Esophagus squamous epithelium (tissue), 5 donors: ENCODE results near the gene NCOR1. TPM values are rescaled to one million over a fixed set of nuclear protein-coding genes. Genes with fewer than 3 reads are reported as not detected.
A peak's percentile ranks its signal among the peaks of the same experiment; 100 is the strongest.

ENCODE experiments used
- DNase-seq: peaks from one replicate; lab custom pipeline; 2025; lab: John Stamatoyannopoulos, UW
- H3K27ac ChIP-seq, 4 donors: fragments of 200-600 bp; sonication (generic); one replicate each; pipeline ENCODE4 v1.5.1; 2016 to 2019; ENCODE audit warnings: mild to moderate bottlenecking in 1 of 4
- H3K27me3 ChIP-seq, 4 donors: fragments of 200-600 bp; sonication (generic); 1 replicate in 3 of 4; 2 replicates in 1 of 4; pipeline versions ENCODE4 v1.5.1 to v1.6.0; 2017 to 2021; ENCODE audit warnings: antibody characterized with exemption in 1 of 4
- H3K36me3 ChIP-seq, 3 donors: fragments of 200-600 bp; sonication (generic); one replicate each; pipeline ENCODE4 v1.5.1; 2016 to 2019
- H3K4me1 ChIP-seq, 3 donors: fragments of 200-600 bp; sonication (generic); one replicate each; pipeline ENCODE4 v1.5.1; 2017 to 2019
- H3K4me3 ChIP-seq, 4 donors: fragments of 200-600 bp; sonication (generic); 1 replicate in 3 of 4; 2 replicates in 1 of 4; pipeline ENCODE4 v1.5.1; 2016 to 2019; ENCODE audit warnings: mild to moderate bottlenecking in 2 of 4, moderate library complexity in 1 of 4
- H3K9me3 ChIP-seq, 3 donors: fragments of 200-600 bp; sonication (generic); one replicate each; pipeline ENCODE4 v1.5.1; 2016 to 2019
- CTCF ChIP-seq, 6 experiments: fragments of 450-650 bp in 4 of 6; fragments of 200-600 bp in 2 of 6; sonication (generic) in 2 of 6; IDR thresholded peaks; one replicate each; pipeline ENCODE4 v1.5.1; 2016 to 2019; ENCODE audit warnings: antibody characterized with exemption in 6 of 6, mild to moderate bottlenecking in 4 of 6, moderate library complexity in 4 of 6
- POLR2A ChIP-seq, 4 donors: fragments of 450-650 bp; IDR thresholded peaks; one replicate each; pipeline ENCODE4 v1.6.1; 2017; ENCODE audit warnings: antibody characterized with exemption in 4 of 4, mild to moderate bottlenecking in 4 of 4, moderate library complexity in 3 of 4
- WGBS, 2 donors: methylation state at CpG; one replicate each; pipeline ENCODE4 v1.1.5; 2018; 5-methylcytosine and 5-hydroxymethylcytosine counted together
- intact Hi-C: fragments of 100-400 bp; cut with DNase I; formaldehyde crosslinking; loops from one replicate; pipeline ENCODE4 v1.15.0; 2022
- total RNA-seq, 4 donors: library from RNA; depleted of rRNA; stranded (reverse); fragments of >200 nt; gene quantifications; one replicate each; pipeline ENCODE4 v1.1.0, GENCODE V29; 2016
- donor health status: DM: yes; HTN: yes; CAD: no.

Gene NCOR1
- total RNA-seq, 4 donors from 2014 or later, result 52.5 to 188 (median 76.8) TPM

GRCh38 chr17:15999974-16000827 lies 215.1 kb downstream of the NCOR1 start:
- intact Hi-C loops, result loop anchor here (10.0 kb wide), 1 partner anchor 175 kb away; no protein-coding TSS in a partner anchor

GRCh38 chr17:15999141-15999973 lies 216.0 kb downstream of the NCOR1 start, which contains the start of the genes TTC19 and ZSWIM7:
TSS of gene TTC19 (plus strand) at chr17:15999824. CDS start at chr17:15999849, 25 bp downstream.
TSS of gene ZSWIM7 (minus strand) at chr17:15999704. CDS start at chr17:15999594, 110 bp downstream.
- peak; percentile 78 for DNase-seq
- WGBS, 2 donors, result 1% methylated on average over 28 to 29 of the region's 91 CpGs
- Histone ChIP-seq H3K27me3 (no peaks in the 10 kb centered on the region), H3K9me3 (no peaks in the 10 kb centered on the region), H3K36me3 (peaks cover 0 to 43% (median 17%) of the 10 kb centered on the region in 3 donors), H3K4me1 (peaks cover 6 to 34% (median 12%) of the 10 kb centered on the region in 3 donors), H3K4me3 (peak within 1 kb of the TSS; percentile 78 to 94 (median 78)), H3K27ac (peak within 1 kb of the TSS; percentile 95 to 99 (median 98))
- TF ChIP-seq POLR2A (IDR thresholded peaks at IDR 0.05), result peak in 3 of 4 donors; percentile 97 to 98 (median 97)
- peak in 3 of 6 experiments; percentile 7 to 29 (median 24) for TF ChIP-seq CTCF (IDR thresholded peaks at IDR 0.05)
- intact Hi-C loops, result loop anchor here (10.0 kb wide), 1 partner anchor 175 kb away; no protein-coding TSS in a partner anchor

More at GRCh38 chr17:15999974-16000827, 215.1 kb downstream of the NCOR1 start:
- H3K9me3 ChIP-seq, result no peaks in the 10 kb centered on the region
- DNase-seq, result no peak
- H3K36me3 ChIP-seq, result peaks cover 0 to 51% (median 25%) of the 10 kb centered on the region in 3 donors
- peak overlapping the region; percentile 78 to 94 (median 78) for H3K4me3 ChIP-seq
- no peaks in the 10 kb centered on the region for H3K27me3 ChIP-seq
- H3K4me1 ChIP-seq, result peaks cover 6 to 34% (median 12%) of the 10 kb centered on the region in 3 donors
- TF ChIP-seq POLR2A (IDR thresholded peaks at IDR 0.05) (no peak), CTCF (IDR thresholded peaks at IDR 0.05) (no peak)
- 2 to 3% methylated on average over 12 to 43 of the region's 64 CpGs for WGBS, 2 donors
- peak overlapping the region; percentile 95 to 99 (median 98) for H3K27ac ChIP-seq

GRCh38 chr17:15998031-15998562 lies 217.2 kb downstream of the NCOR1 start:
- Histone ChIP-seq H3K27me3 (no peaks in the 10 kb centered on the region), H3K4me1 (peaks cover 6 to 34% (median 12%) of the 10 kb centered on the region in 3 donors), H3K27ac (peak overlapping the region in 3 of 4 donors; percentile 98 to 99 (median 98)), H3K4me3 (peak overlapping the region in 2 of 4 donors; percentile 79 to 94), H3K36me3 (peaks cover 0 to 41% (median 11%) of the 10 kb centered on the region in 3 donors), H3K9me3 (no peaks in the 10 kb centered on the region)
- 65% methylated on average over 4 of the region's 4 CpGs for WGBS, 2 donors
- DNase-seq, result no peak
- TF ChIP-seq CTCF (IDR thresholded peaks at IDR 0.05) (no peak), POLR2A (IDR thresholded peaks at IDR 0.05) (no peak)
- intact Hi-C loops, result loop anchor here (10.0 kb wide), 1 partner anchor 173 kb away; no protein-coding TSS in a partner anchor

GRCh38 chr17:15996322-15996721 lies 219.0 kb downstream of the NCOR1 start:
- no peak overlapping the region for H3K4me3 ChIP-seq
- H3K27ac ChIP-seq, result no peak overlapping the region
- H3K4me1 ChIP-seq, result peaks cover 6 to 26% (median 9%) of the 10 kb centered on the region in 3 donors
- peaks cover 0 to 35% (median 0%) of the 10 kb centered on the region in 3 donors for H3K36me3 ChIP-seq
- no peak for DNase-seq
- H3K27me3 ChIP-seq, result no peaks in the 10 kb centered on the region
- no peaks in the 10 kb centered on the region for H3K9me3 ChIP-seq
- intact Hi-C loops, result loop anchor here (10.0 kb wide), 1 partner anchor 172 kb away; no protein-coding TSS in a partner anchor
- 65 to 89% methylated on average over 3 to 5 of the region's 6 CpGs for WGBS, 2 donors
- no peak for TF ChIP-seq CTCF (IDR thresholded peaks at IDR 0.05)
- TF ChIP-seq POLR2A (IDR thresholded peaks at IDR 0.05), result no peak
